DND-41 (cell line): Measurements from ENCODE around the gene ANKS4B.

Experiments used
- ATAC-seq: fragments of 200-7000 bp; cut with Tn5 transposase; 3 replicates; pipeline ENCODE4 v1.9.1; 2021; ENCODE audit warnings: low read depth; ENCODE audit not compliant: insufficient read depth
- DNase-seq: peaks from one replicate; pipeline ENCODE4 v3.0.0-alpha.2; 2020
- H2AFZ ChIP-seq: 2 replicates; pipeline ENCODE4 v1.6.0; 2012; ENCODE audit warnings: low read depth, low read length
- H3K27ac ChIP-seq: 2 replicates; pipeline ENCODE4 v1.5.1; 2012; ENCODE audit warnings: low read length, inconsistent platforms
- H3K27me3 ChIP-seq: fragments of 200-600 bp; sonication (generic); 2 replicates; pipeline ENCODE4 v1.6.0; 2012; ENCODE audit warnings: low read length, mild to moderate bottlenecking, inconsistent platforms; ENCODE audit not compliant: insufficient read depth, poor library complexity
- H3K36me3 ChIP-seq: 2 replicates; pipeline ENCODE4 v1.5.1; 2012; ENCODE audit warnings: low read length, inconsistent platforms; ENCODE audit not compliant: insufficient read depth
- H3K4me1 ChIP-seq: 2 replicates; pipeline ENCODE4 v1.5.1; 2012; ENCODE audit warnings: mild to moderate bottlenecking, low read length; ENCODE audit not compliant: insufficient read depth
- H3K4me2 ChIP-seq: 2 replicates; pipeline ENCODE4 v1.6.0; 2012; ENCODE audit warnings: mild to moderate bottlenecking, moderate library complexity, low read length, inconsistent platforms; ENCODE audit not compliant: insufficient read depth
- H3K4me3 ChIP-seq, 2 experiments: fragments of 200-600 bp in 1 of 2; shearing (Covaris generic) in 1 of 2; 2 replicates each; pipeline ENCODE4 v1.5.1; 2012 to 2016; ENCODE audit warnings: inconsistent platforms in 2 of 2, low read length in 2 of 2, mild to moderate bottlenecking in 2 of 2, low read depth in 1 of 2, moderate library complexity in 1 of 2
- H3K79me2 ChIP-seq: 2 replicates; pipeline ENCODE4 v1.6.0; 2012; ENCODE audit warnings: low read length, inconsistent platforms; ENCODE audit not compliant: insufficient read depth
- H3K9ac ChIP-seq: 2 replicates; pipeline ENCODE4 v1.6.0; 2012; ENCODE audit warnings: low read depth, mild to moderate bottlenecking, inconsistent platforms, low read length, moderate library complexity
- H3K9me3 ChIP-seq: 2 replicates; pipeline ENCODE4 v1.5.1; 2012; ENCODE audit warnings: low read length, moderate library complexity, mild to moderate bottlenecking, inconsistent platforms; ENCODE audit not compliant: insufficient read depth, severe bottlenecking
- H4K20me1 ChIP-seq: 2 replicates; pipeline ENCODE4 v1.6.0; 2012; ENCODE audit warnings: low read length; ENCODE audit not compliant: insufficient read depth
- EZH2 ChIP-seq: IDR thresholded peaks from 3 replicates; pipeline ENCODE4 v1.6.1; 2012; ENCODE audit warnings: borderline replicate concordance, low read depth, mild to moderate bottlenecking, moderate library complexity, low read length, inconsistent platforms; ENCODE audit not compliant: severe bottlenecking
- TF ChIP-seq, protein P1 (sequence below): IDR thresholded peaks from 2 replicates; pipeline ENCODE4 v1.5.1; 2012; ENCODE audit warnings: borderline replicate concordance, low read length, moderate library complexity, mild to moderate bottlenecking; ENCODE audit not compliant: poor library complexity, severe bottlenecking; ENCODE audit errors: extremely low read depth

The ANKS4B gene

DNA sequence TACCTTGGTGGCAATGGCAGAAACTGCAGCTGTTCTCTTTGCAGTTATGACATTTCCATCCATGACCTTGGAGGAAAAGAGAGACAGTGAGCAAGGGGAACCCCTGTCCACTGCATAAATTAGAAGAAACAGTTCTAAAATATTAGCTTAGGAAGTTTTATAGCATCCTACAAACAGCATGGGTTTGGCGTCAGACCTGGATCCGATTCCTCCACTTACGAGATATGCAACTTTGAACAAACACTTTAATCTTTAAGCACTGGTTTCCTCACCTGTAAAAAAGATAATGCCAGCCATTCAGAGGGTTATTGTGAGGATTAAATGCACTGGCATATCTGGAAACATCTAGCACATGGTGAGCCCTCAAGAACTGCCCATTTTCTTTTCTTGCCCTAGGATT lies 42.0 kb downstream of the ANKS4B start:
- Histone ChIP-seq H3K9ac (no peak overlapping the region), H4K20me1 (no peaks in the 10 kb centered on the region), H3K27me3 (peaks cover 7% of the 10 kb centered on the region), H3K36me3 (no peaks in the 10 kb centered on the region), H2AFZ (no peak overlapping the region), H3K9me3 (no peaks in the 10 kb centered on the region), H3K4me2 (no peak overlapping the region), H3K4me3 (no peak overlapping the region), H3K4me1 (no peaks in the 10 kb centered on the region), H3K27ac (no peak overlapping the region), H3K79me2 (no peaks in the 10 kb centered on the region)
- no peak for ATAC-seq
- no peak for DNase-seq
- no peak for TF ChIP-seq EZH2
- TF ChIP-seq, protein P1, sequence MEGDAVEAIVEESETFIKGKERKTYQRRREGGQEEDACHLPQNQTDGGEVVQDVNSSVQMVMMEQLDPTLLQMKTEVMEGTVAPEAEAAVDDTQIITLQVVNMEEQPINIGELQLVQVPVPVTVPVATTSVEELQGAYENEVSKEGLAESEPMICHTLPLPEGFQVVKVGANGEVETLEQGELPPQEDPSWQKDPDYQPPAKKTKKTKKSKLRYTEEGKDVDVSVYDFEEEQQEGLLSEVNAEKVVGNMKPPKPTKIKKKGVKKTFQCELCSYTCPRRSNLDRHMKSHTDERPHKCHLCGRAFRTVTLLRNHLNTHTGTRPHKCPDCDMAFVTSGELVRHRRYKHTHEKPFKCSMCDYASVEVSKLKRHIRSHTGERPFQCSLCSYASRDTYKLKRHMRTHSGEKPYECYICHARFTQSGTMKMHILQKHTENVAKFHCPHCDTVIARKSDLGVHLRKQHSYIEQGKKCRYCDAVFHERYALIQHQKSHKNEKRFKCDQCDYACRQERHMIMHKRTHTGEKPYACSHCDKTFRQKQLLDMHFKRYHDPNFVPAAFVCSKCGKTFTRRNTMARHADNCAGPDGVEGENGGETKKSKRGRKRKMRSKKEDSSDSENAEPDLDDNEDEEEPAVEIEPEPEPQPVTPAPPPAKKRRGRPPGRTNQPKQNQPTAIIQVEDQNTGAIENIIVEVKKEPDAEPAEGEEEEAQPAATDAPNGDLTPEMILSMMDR, result no peak

DNA sequence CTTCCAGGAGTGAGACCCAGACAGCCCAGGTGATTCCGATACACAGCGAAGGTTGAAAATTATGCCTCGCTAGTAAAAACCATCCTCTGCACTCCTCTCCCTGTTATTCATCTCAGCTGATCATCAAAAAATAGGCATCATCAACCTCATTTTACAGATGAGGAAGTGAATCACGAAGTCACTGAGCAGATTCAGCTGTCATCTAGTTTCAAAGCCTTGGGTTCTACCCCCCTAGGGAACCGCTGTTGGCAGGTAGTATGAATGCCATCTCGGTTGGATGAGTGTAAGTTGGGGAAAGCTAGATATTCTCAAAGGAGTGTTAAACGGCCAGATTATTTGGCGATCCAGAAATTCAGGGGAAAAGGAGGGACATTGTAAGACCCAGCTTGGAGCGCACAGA lies 42.6 kb downstream of the ANKS4B start:
- ATAC-seq (no peak), DNase-seq (no peak)
- Histone ChIP-seq H3K4me2 (no peak overlapping the region), H4K20me1 (no peaks in the 10 kb centered on the region), H3K27ac (no peak overlapping the region), H2AFZ (no peak overlapping the region), H3K36me3 (no peaks in the 10 kb centered on the region), H3K4me1 (no peaks in the 10 kb centered on the region), H3K9me3 (no peaks in the 10 kb centered on the region), H3K27me3 (peaks cover 7% of the 10 kb centered on the region), H3K79me2 (no peaks in the 10 kb centered on the region), H3K4me3 (no peak overlapping the region), H3K9ac (no peak overlapping the region)
- TF ChIP-seq, protein P1, result no peak
- TF ChIP-seq EZH2, result no peak

DNA sequence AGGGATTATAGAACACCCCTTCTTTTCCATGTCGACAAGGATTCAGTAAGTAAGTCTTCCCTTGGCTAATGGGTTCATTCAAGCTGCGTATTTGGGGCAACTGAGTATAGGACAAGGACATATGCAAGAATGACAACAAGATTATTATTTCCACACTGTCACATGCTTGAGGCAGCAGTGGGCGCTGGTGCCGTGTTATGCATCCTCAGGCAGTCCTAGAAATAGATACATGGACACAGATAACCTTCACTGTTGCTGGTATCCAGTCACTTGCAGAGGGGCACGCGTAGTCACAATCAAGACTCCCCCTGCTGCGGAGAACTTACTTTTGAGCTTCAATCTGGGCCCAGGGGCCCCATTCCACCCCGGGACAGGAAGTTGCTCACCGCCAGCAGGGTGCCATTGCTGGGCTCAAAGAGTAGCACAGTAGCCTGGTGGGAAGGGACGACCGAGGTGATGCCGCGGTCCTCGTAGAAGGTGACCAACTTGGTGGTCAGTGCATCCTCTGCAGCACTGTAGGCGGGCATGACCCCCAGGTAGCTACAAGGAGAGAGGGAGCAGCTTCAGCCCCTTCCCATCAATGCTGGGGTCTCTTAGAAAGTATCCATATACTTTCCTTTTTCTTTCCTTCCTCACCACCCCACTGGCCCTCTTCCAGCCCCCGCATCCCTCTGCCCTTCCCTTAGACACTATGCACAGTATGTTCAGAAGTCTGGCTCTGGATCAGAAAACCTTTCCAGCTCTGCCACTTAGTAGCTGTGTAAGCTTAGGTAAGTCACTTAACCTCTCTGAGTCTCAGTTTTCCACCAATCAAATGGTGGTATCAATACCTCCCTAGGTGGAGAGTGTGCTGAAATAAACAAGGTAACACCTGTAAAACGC lies 43.8 kb downstream of the ANKS4B start:
- Histone ChIP-seq H3K4me1 (no peaks in the 10 kb centered on the region), H3K27ac (no peak overlapping the region), H3K9me3 (no peaks in the 10 kb centered on the region), H3K79me2 (no peaks in the 10 kb centered on the region), H3K27me3 (peaks cover 7% of the 10 kb centered on the region), H4K20me1 (no peaks in the 10 kb centered on the region), H3K4me2 (no peak overlapping the region), H3K9ac (no peak overlapping the region), H2AFZ (no peak overlapping the region), H3K36me3 (no peaks in the 10 kb centered on the region), H3K4me3 (no peak overlapping the region)
- no peak for TF ChIP-seq EZH2
- TF ChIP-seq, protein P1, result no peak
- DNase-seq (no peak), ATAC-seq (no peak)
